OCI-LY3 (cell line): ENCODE measurements around the gene TNPO1.
"Not testable (repeated sequence)": the region's sequence is repeated elsewhere in the genome, so short reads cannot be mapped to it uniquely, and the experiment has no call there.

Source experiments
- H2AFZ ChIP-seq: fragments of 200-600, 300-600 bp; shearing (Covaris generic); 2 replicates; pipeline ENCODE4 v1.6.0; 2014; ENCODE audit warnings: antibody characterized with exemption, low read depth, low read length
- H3K27ac ChIP-seq: fragments of 200-600, 300-600 bp; sonication (generic); 2 replicates; pipeline ENCODE4 v1.5.1; 2014; ENCODE audit warnings: mild to moderate bottlenecking, low read length, moderate library complexity, mixed read lengths
- H3K27me3 ChIP-seq: fragments of 200-600, 300-600 bp; sonication (generic); 2 replicates; pipeline ENCODE4 v1.6.1; 2014; ENCODE audit warnings: low read depth, low read length, mixed read lengths
- H3K36me3 ChIP-seq: fragments of 200-600, 300-600 bp; sonication (generic); replicated peaks from 2 replicates; pipeline ENCODE3; 2014; ENCODE audit warnings: low read depth, low read length, mixed read lengths
- H3K4me1 ChIP-seq: fragments of 300-600, 200-600 bp; sonication (generic); 2 replicates; pipeline ENCODE4 v1.6.1; 2014; ENCODE audit warnings: low read length, mixed read lengths
- H3K4me2 ChIP-seq: fragments of 200-600, 300-600 bp; sonication (generic); 2 replicates; pipeline ENCODE4 v1.6.1; 2014; ENCODE audit warnings: low read length, mixed read lengths
- H3K4me3 ChIP-seq: fragments of 300-600, 200-600 bp; sonication (generic); 2 replicates; pipeline ENCODE4 v1.5.1; 2014; ENCODE audit warnings: antibody characterized with exemption, mild to moderate bottlenecking, low read length, moderate library complexity
- H3K79me2 ChIP-seq: fragments of 300-600, 200-600 bp; shearing (Covaris generic); 2 replicates; pipeline ENCODE4 v1.6.1; 2014; ENCODE audit warnings: mild to moderate bottlenecking, low read length, mixed read lengths
- H3K9ac ChIP-seq: fragments of 300-600, 200-600 bp; shearing (Covaris generic); 2 replicates; pipeline ENCODE4 v1.6.0; 2014; ENCODE audit warnings: mild to moderate bottlenecking, low read length, moderate library complexity
- H3K9me3 ChIP-seq: fragments of 200-600, 300-600 bp; shearing (Covaris generic); 2 replicates; pipeline ENCODE4 v1.6.1; 2014; ENCODE audit warnings: low read length, mixed read lengths; ENCODE audit not compliant: insufficient read depth
- H4K20me1 ChIP-seq: fragments of 200-600, 300-600 bp; sonication (generic); 2 replicates; pipeline ENCODE4 v1.6.1; 2016; ENCODE audit warnings: low read length, mixed read lengths; ENCODE audit not compliant: insufficient read depth
- CTCF ChIP-seq: fragments of 200-600, 300-600 bp; sonication (generic); IDR thresholded peaks from 2 replicates; pipeline ENCODE4 v1.5.1; 2014; ENCODE audit warnings: antibody characterized with exemption, low read length, low read depth
- EZH2phosphoT487 ChIP-seq: fragments of 200-600 bp; shearing (Covaris generic); IDR thresholded peaks from 2 replicates; pipeline ENCODE4 v1.6.1; 2018; ENCODE audit warnings: antibody characterized with exemption, mixed run types, low read depth

Gene TNPO1

GRCh38 chr5:72922422-72922821 is 106.0 kb downstream of the TNPO1 start:
- TF ChIP-seq EZH2phosphoT487 (no peak), CTCF (no peak)
- Histone ChIP-seq H3K9ac (no peak overlapping the region), H3K79me2 (no peaks in the 10 kb centered on the region), H3K4me2 (no peak overlapping the region), H3K36me3 (no peaks in the 10 kb centered on the region), H3K27me3 (no peaks in the 10 kb centered on the region), H3K27ac (no peak overlapping the region), H2AFZ (no peak overlapping the region), H3K9me3 (no peaks in the 10 kb centered on the region), H4K20me1 (no peaks in the 10 kb centered on the region), H3K4me3 (no peak overlapping the region), H3K4me1 (no peaks in the 10 kb centered on the region)

- Histone ChIP-seq H4K20me1 (no peaks in the 10 kb centered on the region), H3K4me2 (no peak overlapping the region), H3K27me3 (no peaks in the 10 kb centered on the region), H3K9me3 (no peaks in the 10 kb centered on the region), H3K4me1 (no peaks in the 10 kb centered on the region), H3K9ac (no peak overlapping the region), H2AFZ (no peak overlapping the region), H3K79me2 (no peaks in the 10 kb centered on the region), H3K4me3 (no peak overlapping the region), H3K36me3 (no peaks in the 10 kb centered on the region), H3K27ac (no peak overlapping the region)
- no peak for TF ChIP-seq CTCF
- TF ChIP-seq EZH2phosphoT487, result no peak
These were observed 109.0 kb downstream of the TNPO1 start for GRCh38 chr5:72925336-72926010.

- H3K4me3 ChIP-seq, H2AFZ ChIP-seq, H3K27ac ChIP-seq, H3K36me3 ChIP-seq, H3K9me3 ChIP-seq, H3K4me2 ChIP-seq, H3K79me2 ChIP-seq, H3K9ac ChIP-seq, H3K4me1 ChIP-seq, H4K20me1 ChIP-seq, H3K27me3 ChIP-seq: not testable (repeated sequence)
These were observed 116.2 kb downstream of the TNPO1 start for GRCh38 chr5:72932686-72933085.

GRCh38 chr5:72934953-72935725 is 118.7 kb downstream of the TNPO1 start:
- H3K9ac ChIP-seq, H3K9me3 ChIP-seq, H3K79me2 ChIP-seq, H3K4me3 ChIP-seq, H3K27ac ChIP-seq, H3K4me1 ChIP-seq, H4K20me1 ChIP-seq, H2AFZ ChIP-seq, H3K4me2 ChIP-seq, H3K27me3 ChIP-seq, H3K36me3 ChIP-seq: not testable (repeated sequence)

GRCh38 chr5:72936893-72937292 is 120.4 kb downstream of the TNPO1 start:
- H3K4me2 ChIP-seq, result no peak overlapping the region
- no peak for TF ChIP-seq EZH2phosphoT487
- no peak for TF ChIP-seq CTCF
- H3K9me3 ChIP-seq, result no peaks in the 10 kb centered on the region
- H3K4me1 ChIP-seq, result peaks cover 2% of the 10 kb centered on the region; the same call in 1 of the 2 replicates
- no peak overlapping the region for H2AFZ ChIP-seq
- no peaks in the 10 kb centered on the region for H3K36me3 ChIP-seq
- H3K27me3 ChIP-seq, result peaks cover 4% of the 10 kb centered on the region; the same call in 1 of the 2 replicates
- H3K27ac ChIP-seq, result no peak overlapping the region
- H4K20me1 ChIP-seq, result no peaks in the 10 kb centered on the region
- no peak overlapping the region for H3K9ac ChIP-seq
- no peak overlapping the region for H3K4me3 ChIP-seq
- no peaks in the 10 kb centered on the region for H3K79me2 ChIP-seq
